Mucosa of stomach (tissue), 1 donor: ENCODE data around the gene NIPSNAP2.

Experiments
- H3K27me3 ChIP-seq: one replicate; pipeline ENCODE4 v1.7.0; 2013; ENCODE audit warnings: mild to moderate bottlenecking, low read length; ENCODE audit not compliant: control insufficient read depth, insufficient read depth
- H3K36me3 ChIP-seq: one replicate; pipeline ENCODE4 v1.7.0; 2013; ENCODE audit warnings: low read length; ENCODE audit not compliant: control insufficient read depth, insufficient read depth
- H3K4me1 ChIP-seq: one replicate; pipeline ENCODE4 v1.7.0; 2013; ENCODE audit warnings: mild to moderate bottlenecking, low read length; ENCODE audit not compliant: control insufficient read depth, insufficient read depth
- H3K4me3 ChIP-seq: one replicate; pipeline ENCODE4 v1.7.0; 2013; ENCODE audit warnings: low read length
- H3K9ac ChIP-seq: one replicate; pipeline ENCODE4 v1.7.0; 2013; ENCODE audit warnings: mild to moderate bottlenecking, low read length, moderate library complexity
- H3K9me3 ChIP-seq: one replicate; pipeline ENCODE4 v1.7.0; 2013; ENCODE audit warnings: mild to moderate bottlenecking, low read length, moderate library complexity; ENCODE audit not compliant: control insufficient read depth
- donor health status: Pancreatic carcinoma.

The NIPSNAP2 gene

DNA sequence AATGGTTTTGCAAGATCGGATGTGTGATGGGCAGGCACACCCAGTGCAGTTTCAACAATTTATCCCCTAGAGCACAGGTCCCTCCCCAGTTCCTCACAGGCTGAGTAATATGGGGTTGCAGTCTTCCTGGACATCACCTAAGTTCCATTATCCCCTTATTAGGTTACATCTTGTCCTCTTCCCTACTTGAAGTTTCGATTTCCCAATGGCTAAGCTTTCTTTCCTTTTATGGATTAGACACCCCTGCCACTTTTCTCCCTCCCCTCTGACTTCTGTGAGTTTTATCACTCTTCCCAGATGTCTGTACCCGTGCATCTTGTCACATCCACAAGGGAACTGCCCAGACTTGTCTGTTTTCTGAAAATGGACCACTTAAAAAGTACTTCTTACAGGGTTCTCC, 2.4 kb upstream of the NIPSNAP2 start:
- Histone ChIP-seq H3K4me1 (no peaks in the 10 kb centered on the region), H3K36me3 (no peaks in the 10 kb centered on the region), H3K9me3 (no peaks in the 10 kb centered on the region), H3K9ac (no peak overlapping the region), H3K27me3 (no peaks in the 10 kb centered on the region), H3K4me3 (no peak overlapping the region)

DNA sequence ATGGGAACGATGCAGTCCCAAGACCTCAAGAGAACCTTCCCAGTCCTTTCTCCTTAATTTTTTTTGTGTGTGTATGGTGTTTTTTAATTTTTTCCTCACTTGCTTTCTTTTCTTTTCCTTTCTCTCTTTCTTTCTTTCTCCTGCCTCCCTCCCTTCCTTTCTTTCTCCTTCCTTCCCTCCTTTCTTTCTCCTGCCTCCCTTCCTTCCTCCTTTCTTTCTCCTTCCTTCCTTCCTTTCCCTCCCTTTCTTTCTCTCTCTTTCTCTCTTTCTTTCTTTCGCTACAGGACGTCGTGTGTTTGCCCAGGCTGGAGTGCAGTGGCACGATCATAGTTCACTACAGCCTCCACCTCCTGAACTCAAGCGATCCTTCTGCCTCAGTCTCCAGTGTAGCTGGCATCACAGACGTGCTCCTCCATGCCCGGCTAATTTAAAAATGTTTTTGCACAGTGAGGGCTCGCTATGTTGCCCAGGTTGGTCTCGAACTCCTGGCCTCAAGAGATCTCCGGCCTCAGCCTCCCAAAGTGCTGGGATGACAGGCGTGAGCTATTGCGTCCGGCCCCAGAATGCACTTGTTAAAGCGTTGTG, 709 bp upstream of the NIPSNAP2 start:
- Histone ChIP-seq H3K9ac (peak overlapping the region; percentile 69), H3K36me3 (no peaks in the 10 kb centered on the region), H3K4me3 (no peak overlapping the region), H3K4me1 (no peaks in the 10 kb centered on the region), H3K27me3 (no peaks in the 10 kb centered on the region), H3K9me3 (no peaks in the 10 kb centered on the region)

DNA sequence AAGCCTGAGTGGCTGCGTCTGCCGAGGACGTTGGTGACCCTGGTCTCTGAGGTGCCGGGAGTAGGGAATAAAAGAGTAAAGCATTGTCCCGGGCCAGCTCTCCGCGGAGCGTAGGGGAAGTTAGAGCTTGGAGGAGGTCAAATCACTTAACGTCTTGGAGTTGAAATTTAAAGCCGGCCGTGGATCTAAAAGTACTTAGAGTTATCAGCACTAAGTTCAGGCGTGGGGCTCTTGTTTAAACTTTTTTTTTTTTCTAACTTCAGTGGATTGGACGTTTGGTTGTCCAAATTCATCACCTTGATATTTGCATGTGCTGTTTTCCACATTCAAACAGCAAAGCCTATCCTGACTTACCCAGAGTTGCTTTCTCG, 700 bp downstream of the NIPSNAP2 start:
- H3K4me3 ChIP-seq: peak overlapping the region; percentile 87
- peak overlapping the region; percentile 89 for H3K9ac ChIP-seq
- H3K27me3 ChIP-seq: no peaks in the 10 kb centered on the region
- H3K9me3 ChIP-seq: no peaks in the 10 kb centered on the region
- no peaks in the 10 kb centered on the region for H3K4me1 ChIP-seq
- H3K36me3 ChIP-seq: no peaks in the 10 kb centered on the region

DNA sequence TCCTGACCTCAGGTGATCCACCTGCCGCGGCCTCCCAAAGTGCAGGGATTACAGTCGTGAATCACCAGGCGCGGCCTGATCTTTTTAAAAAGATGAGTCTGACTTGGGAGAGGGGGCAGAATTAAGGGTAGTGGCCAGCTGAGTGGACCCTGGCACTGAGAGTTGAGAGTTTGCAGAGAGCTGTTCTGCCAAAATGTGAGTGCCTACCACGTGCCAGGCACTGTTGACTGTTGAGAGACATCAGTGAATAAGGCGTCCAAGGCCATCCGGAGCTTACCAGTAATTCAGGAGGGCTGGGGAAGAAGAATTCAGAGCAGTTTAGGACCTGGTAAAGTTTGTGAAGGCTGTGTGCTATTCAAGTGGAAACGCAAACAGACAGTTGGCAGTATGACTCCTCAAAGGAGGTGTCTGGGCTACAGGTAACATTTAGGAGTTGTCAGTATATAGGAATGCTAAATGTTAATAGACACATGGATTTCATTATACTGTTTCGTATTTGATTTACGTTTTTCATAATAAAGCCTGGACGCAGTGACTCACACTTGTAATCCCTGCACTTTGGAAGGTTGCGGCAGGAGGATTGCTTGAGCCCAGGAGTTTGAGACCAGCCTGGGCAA, 1.5 kb downstream of the NIPSNAP2 start:
- no peaks in the 10 kb centered on the region for H3K36me3 ChIP-seq
- H3K9me3 ChIP-seq: no peaks in the 10 kb centered on the region
- H3K9ac ChIP-seq: peak overlapping the region; percentile 22
- H3K4me1 ChIP-seq: peaks cover 4% of the 10 kb centered on the region
- no peaks in the 10 kb centered on the region for H3K27me3 ChIP-seq
- no peak overlapping the region for H3K4me3 ChIP-seq

DNA sequence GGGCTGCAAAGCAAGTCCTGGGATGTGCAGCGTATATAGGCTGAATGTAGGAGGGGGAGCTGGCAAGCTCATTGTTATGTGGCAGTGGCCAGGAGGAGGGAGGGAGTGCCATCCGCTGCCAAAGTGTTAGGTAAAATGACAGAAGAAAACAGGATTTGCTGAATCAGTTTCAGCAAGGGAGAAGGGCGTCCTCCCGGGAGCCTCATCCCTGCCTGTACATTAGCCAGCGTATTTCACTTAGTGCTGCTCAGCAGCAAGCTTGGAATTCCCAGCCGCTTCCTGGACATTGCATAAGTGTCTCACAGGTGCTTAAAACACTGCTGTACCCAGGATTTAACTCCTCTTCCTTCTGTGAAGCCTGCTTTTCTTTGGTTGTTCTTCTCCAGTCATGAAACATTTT, 2.5 kb downstream of the NIPSNAP2 start:
- Histone ChIP-seq H3K4me1 (peaks cover 9% of the 10 kb centered on the region), H3K27me3 (no peaks in the 10 kb centered on the region), H3K4me3 (no peak overlapping the region), H3K9me3 (no peaks in the 10 kb centered on the region), H3K9ac (no peak overlapping the region), H3K36me3 (no peaks in the 10 kb centered on the region)

DNA sequence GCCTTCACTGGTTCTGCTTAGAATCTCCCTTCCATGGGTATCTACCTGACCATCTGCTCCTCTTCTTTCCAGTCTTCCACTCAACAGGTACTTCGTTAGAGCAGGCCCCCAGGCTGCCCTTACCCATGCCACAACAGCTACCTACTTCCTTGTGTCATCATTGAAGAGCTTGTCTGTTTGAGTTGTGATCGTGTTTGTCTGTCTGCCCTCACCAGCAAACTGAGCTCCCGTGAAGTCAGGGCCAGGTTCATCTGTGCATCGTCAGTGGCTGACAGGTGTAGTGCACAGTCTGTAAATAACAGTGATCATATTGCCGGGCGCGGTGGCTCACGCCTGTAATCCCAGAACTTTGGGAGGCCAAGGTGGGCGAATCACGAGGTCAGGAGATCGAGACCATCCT, 5.0 kb downstream of the NIPSNAP2 start:
- H3K4me1 ChIP-seq: peaks cover 9% of the 10 kb centered on the region
- H3K9ac ChIP-seq: no peak overlapping the region
- no peak overlapping the region for H3K4me3 ChIP-seq
- no peaks in the 10 kb centered on the region for H3K9me3 ChIP-seq
- H3K36me3 ChIP-seq: no peaks in the 10 kb centered on the region
- H3K27me3 ChIP-seq: no peaks in the 10 kb centered on the region

DNA sequence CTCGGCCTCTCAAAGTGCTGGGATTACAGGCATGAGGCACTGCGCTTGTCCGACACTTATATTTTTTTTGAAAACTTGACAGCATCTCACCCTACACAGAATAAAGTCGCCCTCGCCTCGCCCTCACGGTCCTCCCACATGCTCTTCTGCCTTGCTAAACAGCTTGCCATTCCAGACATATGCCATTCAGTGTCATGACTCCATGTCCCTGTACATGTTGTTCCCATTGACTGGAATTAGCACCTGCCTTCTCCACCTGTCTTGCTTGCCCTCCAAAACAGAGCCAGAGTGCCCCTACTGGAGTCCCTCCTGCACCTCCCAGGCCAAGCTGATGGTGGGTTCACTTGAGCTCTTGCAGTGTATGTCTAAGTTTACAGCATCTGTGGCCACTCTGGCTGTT, 6.2 kb downstream of the NIPSNAP2 start:
- Histone ChIP-seq H3K27me3 (no peaks in the 10 kb centered on the region), H3K9me3 (no peaks in the 10 kb centered on the region), H3K36me3 (no peaks in the 10 kb centered on the region), H3K9ac (no peak overlapping the region), H3K4me3 (no peak overlapping the region), H3K4me1 (peaks cover 9% of the 10 kb centered on the region)

DNA sequence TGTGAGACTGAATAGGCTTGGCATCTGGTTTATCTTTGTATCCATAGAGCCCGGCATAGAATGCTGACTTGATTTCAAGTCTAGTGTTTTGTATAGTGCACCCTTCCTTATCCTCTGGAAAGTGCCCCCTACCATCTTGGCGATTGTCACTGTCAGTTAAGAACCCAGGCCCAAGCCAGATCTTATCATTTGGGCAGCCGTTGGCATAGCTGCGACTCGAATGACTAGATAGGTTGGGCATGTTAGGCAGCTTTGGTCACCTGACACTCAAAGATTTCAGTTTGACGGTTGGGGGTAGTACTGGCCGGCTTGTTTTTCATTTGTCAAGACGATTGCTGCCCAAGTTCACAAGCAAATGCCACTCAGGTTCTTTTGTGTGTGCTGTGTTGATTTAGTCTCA, 6.6 kb downstream of the NIPSNAP2 start:
- Histone ChIP-seq H3K36me3 (no peaks in the 10 kb centered on the region), H3K9ac (no peak overlapping the region), H3K27me3 (no peaks in the 10 kb centered on the region), H3K4me1 (peaks cover 9% of the 10 kb centered on the region), H3K9me3 (no peaks in the 10 kb centered on the region), H3K4me3 (no peak overlapping the region)

DNA sequence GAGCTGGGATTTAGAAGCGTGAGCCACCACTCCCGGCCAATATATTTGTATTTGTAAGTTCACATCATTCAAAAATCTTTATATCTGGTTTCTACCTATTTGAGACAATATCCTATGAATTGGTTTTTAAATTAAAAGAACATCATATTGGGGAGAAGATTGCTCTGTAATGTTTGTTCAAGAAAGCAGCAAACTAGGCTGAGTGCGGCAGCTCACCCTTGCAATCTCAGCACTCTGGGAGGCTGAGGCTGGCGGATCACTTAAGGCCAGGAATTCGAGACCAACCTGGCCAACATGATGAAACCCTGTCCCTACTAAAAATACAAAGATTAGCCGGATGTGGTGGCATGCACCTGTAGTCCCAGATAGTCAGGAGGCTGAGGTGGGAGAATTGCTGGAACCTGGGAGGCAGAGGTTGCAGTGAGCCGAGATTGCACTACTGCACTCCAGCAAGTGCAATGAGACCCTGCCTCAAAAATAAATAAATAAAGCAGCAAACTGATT, 9.4 kb downstream of the NIPSNAP2 start:
- peaks cover 9% of the 10 kb centered on the region for H3K4me1 ChIP-seq

DNA sequence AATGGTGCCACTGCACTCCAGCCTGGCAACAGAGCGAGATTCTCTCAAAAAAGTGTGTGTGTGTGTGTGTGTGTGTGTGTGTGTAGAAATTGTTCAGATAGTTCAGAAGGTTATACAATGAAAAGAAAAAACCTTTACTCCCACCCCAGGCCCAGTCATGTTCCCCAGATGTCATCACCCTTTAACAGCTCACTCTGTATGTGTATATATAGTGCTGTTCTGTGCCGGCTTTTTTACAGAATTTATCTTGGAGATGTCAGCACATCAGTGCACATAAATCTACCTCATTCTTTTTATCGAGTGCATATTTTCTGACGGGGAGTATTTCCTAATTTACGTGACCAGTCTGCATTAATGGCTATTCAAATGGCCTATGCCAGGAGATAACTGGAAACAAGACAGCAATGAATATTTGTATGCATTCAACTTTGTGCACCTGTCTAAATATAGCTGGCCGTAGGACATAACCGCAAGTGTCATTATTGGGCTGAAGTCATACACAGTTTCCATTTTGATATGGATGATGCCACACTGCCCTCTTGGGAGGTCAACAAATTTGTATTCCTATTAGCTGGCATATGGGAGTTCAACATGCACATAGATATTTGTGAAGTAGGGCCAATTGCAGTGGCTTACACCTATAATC, 11.7 kb downstream of the NIPSNAP2 start:
- no peak overlapping the region for H3K4me3 ChIP-seq
- H3K4me1 ChIP-seq: peaks cover 3% of the 10 kb centered on the region
- H3K27me3 ChIP-seq: no peaks in the 10 kb centered on the region
- H3K9ac ChIP-seq: no peak overlapping the region
- H3K9me3 ChIP-seq: no peaks in the 10 kb centered on the region
- peaks cover 8% of the 10 kb centered on the region for H3K36me3 ChIP-seq

More for the DNA sequence above, 9.4 kb downstream of the NIPSNAP2 start:
- peaks cover 6% of the 10 kb centered on the region for H3K36me3 ChIP-seq
- H3K4me3 ChIP-seq: no peak overlapping the region
- no peaks in the 10 kb centered on the region for H3K27me3 ChIP-seq
- no peak overlapping the region for H3K9ac ChIP-seq
- no peaks in the 10 kb centered on the region for H3K9me3 ChIP-seq

DNA sequence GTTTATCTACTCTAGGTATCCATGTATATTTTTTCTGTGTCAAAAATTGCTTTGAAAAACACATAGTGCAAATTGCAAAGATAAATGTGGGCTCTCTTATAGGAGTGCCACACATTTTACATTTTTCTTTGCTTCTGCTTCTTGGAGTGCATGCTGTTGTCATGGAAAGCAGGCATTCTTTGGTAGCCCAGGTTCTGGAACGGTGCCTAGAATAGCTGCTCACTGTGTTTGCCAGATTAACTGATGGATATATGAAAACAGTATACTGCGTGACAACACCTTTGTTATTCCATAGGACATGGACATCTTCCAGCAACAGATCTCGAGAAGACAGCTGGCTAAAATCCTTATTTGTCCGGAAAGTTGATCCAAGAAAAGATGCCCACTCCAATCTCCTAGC, 13.4 kb downstream of the NIPSNAP2 start:
- H3K4me1 ChIP-seq: no peaks in the 10 kb centered on the region
- H3K9me3 ChIP-seq: no peaks in the 10 kb centered on the region
- no peak overlapping the region for H3K9ac ChIP-seq
- H3K4me3 ChIP-seq: no peak overlapping the region
- H3K36me3 ChIP-seq: peaks cover 11% of the 10 kb centered on the region
- no peaks in the 10 kb centered on the region for H3K27me3 ChIP-seq

DNA sequence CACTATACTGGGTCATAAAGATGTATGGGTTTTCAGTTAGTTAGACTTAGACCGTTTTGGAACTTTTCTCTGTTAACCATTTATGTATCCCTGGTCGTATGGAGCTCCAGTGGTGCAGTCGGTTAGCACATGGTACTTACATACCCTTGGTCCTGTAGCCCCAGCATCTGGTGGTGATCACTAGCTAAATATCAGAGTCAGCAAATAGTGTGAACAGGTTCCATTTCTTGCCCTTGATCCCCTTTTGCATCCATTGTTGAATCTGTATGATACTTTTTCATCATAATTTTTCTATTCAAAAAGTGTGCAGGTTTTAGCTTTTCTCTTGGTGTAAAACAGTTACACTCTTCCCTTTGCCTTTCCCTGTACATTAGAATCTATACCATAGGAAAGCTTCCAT, 15.9 kb downstream of the NIPSNAP2 start:
- Histone ChIP-seq H3K9ac (no peak overlapping the region), H3K9me3 (no peaks in the 10 kb centered on the region), H3K36me3 (peaks cover 11% of the 10 kb centered on the region), H3K4me1 (no peaks in the 10 kb centered on the region), H3K4me3 (no peak overlapping the region), H3K27me3 (no peaks in the 10 kb centered on the region)
